Activated CD4-positive, CD25-positive, alpha-beta regulatory T cell treated with anti-CD3 and anti-CD28 coated beads, Interleukin-2, amount 50 U/mL, for 16 hours (primary cell): ENCODE results near the gene PCSK9.
"Not testable (repeated sequence)": the region's sequence is repeated elsewhere in the genome, so short reads cannot be mapped to it uniquely, and the experiment has no call there.

ENCODE experiments used
- DNase-seq: peaks from one replicate; pipeline ENCODE4 v3.0.0-alpha.2; 2020; ENCODE audit warnings: low read depth, low spot score

The PCSK9 gene

GRCh38 chr1:55010194-55010886, 29.0 kb upstream of the PCSK9 start:
- no peak for DNase-seq

GRCh38 chr1:55010887-55011217, 28.5 kb upstream of the PCSK9 start:
- DNase-seq: no peak

GRCh38 chr1:55012661-55013060, 26.7 kb upstream of the PCSK9 start:
- DNase-seq: no peak

- no peak for DNase-seq
Measured at GRCh38 chr1:55015123-55015522, 24.2 kb upstream of the PCSK9 start.

- no peak for DNase-seq
Measured at GRCh38 chr1:55015731-55016620, 23.4 kb upstream of the PCSK9 start.

- DNase-seq: no peak
Measured at GRCh38 chr1:55018395-55018794, 21.0 kb upstream of the PCSK9 start.

GRCh38 chr1:55021942-55022546, 17.3 kb upstream of the PCSK9 start:
- peak; percentile 7 for DNase-seq

GRCh38 chr1:55024163-55024562, 15.2 kb upstream of the PCSK9 start:
- not testable (repeated sequence) for DNase-seq

- DNase-seq: not testable (repeated sequence)
Measured at GRCh38 chr1:55026682-55027081, 12.7 kb upstream of the PCSK9 start.

- DNase-seq: not testable (repeated sequence)
Measured at GRCh38 chr1:55031098-55031497, 8.2 kb upstream of the PCSK9 start.

- no peak for DNase-seq
Measured at GRCh38 chr1:55033265-55033614, 6.1 kb upstream of the PCSK9 start.

- no peak for DNase-seq
Measured at GRCh38 chr1:55034476-55035133, 4.7 kb upstream of the PCSK9 start.

- DNase-seq: no peak
Measured at GRCh38 chr1:55035904-55036303, 3.4 kb upstream of the PCSK9 start.

- DNase-seq: no peak
Measured at GRCh38 chr1:55037733-55038551, 1.4 kb upstream of the PCSK9 start.

GRCh38 chr1:55038552-55038838, 853 bp upstream of the PCSK9 start:
- no peak for DNase-seq

- DNase-seq: no peak
Measured at GRCh38 chr1:55038974-55039341, 390 bp upstream of the PCSK9 start.

GRCh38 chr1:55040083-55040932, 960 bp downstream of the PCSK9 start:
- DNase-seq: no peak

GRCh38 chr1:55040933-55041494, 1.7 kb downstream of the PCSK9 start:
- no peak for DNase-seq

- no peak for DNase-seq
Measured at GRCh38 chr1:55041613-55042012, 2.3 kb downstream of the PCSK9 start.

- DNase-seq: no peak
Measured at GRCh38 chr1:55043011-55043410, 3.7 kb downstream of the PCSK9 start.
